ENCODE results near the gene PREX1.

Gene PREX1

DNA sequence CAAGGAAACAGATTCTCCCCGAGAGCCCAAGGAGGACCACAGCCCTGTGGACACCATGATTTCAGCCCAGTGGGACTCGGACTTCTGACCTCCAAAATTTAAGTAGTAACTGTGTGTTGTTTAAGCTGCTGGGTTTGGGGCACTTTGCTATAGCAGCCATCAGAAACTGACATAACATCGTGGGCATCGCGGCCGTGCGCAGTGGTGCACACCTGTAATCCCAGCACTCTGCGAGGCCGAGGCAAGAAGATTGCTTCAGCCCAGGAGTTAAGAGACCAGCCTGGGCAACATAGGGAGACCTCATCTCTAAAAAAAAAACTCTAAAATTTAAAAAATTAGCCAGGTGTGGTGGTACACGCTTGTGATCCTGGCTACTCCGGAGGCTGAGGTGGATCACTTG is 175.8 kb downstream of the PREX1 start:
- Histone ChIP-seq H3K4me3 (ENCODE audit: low read depth, low read length) (no peak overlapping the region), H3K36me3 (replicated peaks) (peaks cover 47% of the 10 kb centered on the region), H3K27ac (no peak overlapping the region), H3K27me3 (replicated peaks) (no peaks in the 10 kb centered on the region)
- no peak for DNase-seq
- TF ChIP-seq CTCF (IDR thresholded peaks at IDR 0.05; ENCODE audit: low read depth, low read length, missing control alignments) = no peak
- in situ Hi-C loops (cut with HindIII; ENCODE audit: low pct_ligation_motif_present, low sequenced_read_pairs) = loop anchor here (25.0 kb wide), 1 partner anchor 260 kb away; the partner anchor contains the start of gene ARFGEF2

DNA sequence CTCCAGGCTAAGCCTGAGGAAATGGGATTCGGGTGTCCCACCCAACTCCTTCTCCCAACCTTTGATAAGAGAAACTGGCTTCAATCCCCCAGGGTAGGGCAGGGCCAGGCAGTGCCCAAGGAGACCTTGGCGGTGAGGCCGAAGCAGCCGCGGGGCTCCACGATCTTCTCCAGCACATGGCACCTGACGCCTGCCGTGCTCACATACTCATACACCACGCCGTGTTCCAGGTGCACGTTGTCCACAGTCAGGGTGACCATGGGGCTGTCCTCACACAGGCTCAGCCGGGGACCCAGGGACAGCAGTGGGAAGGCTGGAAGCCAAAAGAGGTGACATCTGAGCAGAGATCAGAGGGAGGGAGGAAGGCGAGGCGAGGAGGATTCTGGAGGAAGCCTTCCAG is 176.5 kb downstream of the PREX1 start:
- TF ChIP-seq CTCF (IDR thresholded peaks at IDR 0.05; ENCODE audit: low read depth, low read length, missing control alignments) = no peak
- in situ Hi-C loops (cut with HindIII; ENCODE audit: low pct_ligation_motif_present, low sequenced_read_pairs) = loop anchor here (25.0 kb wide), 1 partner anchor 261 kb away; the partner anchor contains the start of gene ARFGEF2
- Histone ChIP-seq H3K4me3 (ENCODE audit: low read depth, low read length) (no peak overlapping the region), H3K27me3 (replicated peaks) (no peaks in the 10 kb centered on the region), H3K27ac (no peak overlapping the region), H3K36me3 (replicated peaks) (peaks cover 40% of the 10 kb centered on the region)
- no peak for DNase-seq

DNA sequence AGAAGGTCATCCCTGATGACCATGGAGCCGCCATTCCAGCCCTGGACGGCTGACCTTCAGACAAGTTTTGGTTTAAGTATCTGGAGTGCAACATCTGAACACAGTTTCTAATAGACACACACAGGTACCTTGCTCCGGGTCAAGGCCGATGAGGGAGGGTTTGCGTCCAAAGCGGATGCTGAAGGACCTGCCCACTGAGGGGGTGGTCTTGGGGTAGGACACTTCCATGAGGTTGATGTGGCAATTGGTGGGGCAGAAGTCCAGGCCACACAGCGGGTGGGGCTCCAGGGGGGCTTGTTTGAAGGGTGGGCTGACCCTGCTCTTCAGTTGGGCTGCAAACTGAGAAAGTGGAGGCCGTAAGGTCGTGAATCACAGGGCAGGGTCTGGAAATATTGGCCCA is 177.9 kb downstream of the PREX1 start:
- Histone ChIP-seq H3K27me3 (replicated peaks) (no peaks in the 10 kb centered on the region), H3K36me3 (replicated peaks) (peaks cover 38% of the 10 kb centered on the region), H3K27ac (no peak overlapping the region), H3K4me3 (ENCODE audit: low read depth, low read length) (no peak overlapping the region)
- DNase-seq = no peak
- in situ Hi-C loops (cut with HindIII; ENCODE audit: low pct_ligation_motif_present, low sequenced_read_pairs) = loop anchor here (25.0 kb wide), 1 partner anchor 262 kb away; the partner anchor contains the start of gene ARFGEF2
- TF ChIP-seq CTCF (IDR thresholded peaks at IDR 0.05; ENCODE audit: low read depth, low read length, missing control alignments) = no peak

DNA sequence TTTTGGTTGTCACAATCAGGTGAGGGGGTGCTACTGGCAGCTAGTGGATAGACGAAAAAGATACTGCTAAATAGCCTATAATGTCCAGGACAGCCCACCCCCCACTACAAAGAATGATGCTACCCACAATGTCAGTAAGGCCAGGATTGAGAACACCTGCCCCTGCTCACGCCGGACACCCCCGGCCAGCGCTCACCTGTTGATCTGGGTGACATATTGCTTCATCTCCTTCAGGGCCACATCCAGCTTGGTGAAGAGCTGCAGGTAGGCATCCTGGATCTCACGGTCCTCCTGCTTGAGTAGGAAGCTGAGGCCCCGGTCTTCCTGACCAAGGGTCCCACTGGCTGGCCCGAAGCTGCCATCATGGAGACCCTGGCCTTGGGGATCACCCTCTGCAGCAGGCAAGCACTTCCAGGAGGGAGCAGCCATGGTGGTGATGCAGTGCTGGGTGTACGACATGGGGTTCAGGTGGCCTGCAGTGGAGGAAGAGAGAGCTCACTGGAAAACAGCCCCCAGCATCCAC is 178.6 kb downstream of the PREX1 start:
- H3K27me3 ChIP-seq (replicated peaks) = no peaks in the 10 kb centered on the region
- in situ Hi-C loops (cut with HindIII; ENCODE audit: low pct_ligation_motif_present, low sequenced_read_pairs) = no loop called here
- no peak overlapping the region for H3K27ac ChIP-seq
- no peak for TF ChIP-seq CTCF (IDR thresholded peaks at IDR 0.05; ENCODE audit: low read depth, low read length, missing control alignments)
- H3K4me3 ChIP-seq (ENCODE audit: low read depth, low read length) = no peak overlapping the region
- DNase-seq = no peak
- peaks cover 34% of the 10 kb centered on the region for H3K36me3 ChIP-seq (replicated peaks)

DNA sequence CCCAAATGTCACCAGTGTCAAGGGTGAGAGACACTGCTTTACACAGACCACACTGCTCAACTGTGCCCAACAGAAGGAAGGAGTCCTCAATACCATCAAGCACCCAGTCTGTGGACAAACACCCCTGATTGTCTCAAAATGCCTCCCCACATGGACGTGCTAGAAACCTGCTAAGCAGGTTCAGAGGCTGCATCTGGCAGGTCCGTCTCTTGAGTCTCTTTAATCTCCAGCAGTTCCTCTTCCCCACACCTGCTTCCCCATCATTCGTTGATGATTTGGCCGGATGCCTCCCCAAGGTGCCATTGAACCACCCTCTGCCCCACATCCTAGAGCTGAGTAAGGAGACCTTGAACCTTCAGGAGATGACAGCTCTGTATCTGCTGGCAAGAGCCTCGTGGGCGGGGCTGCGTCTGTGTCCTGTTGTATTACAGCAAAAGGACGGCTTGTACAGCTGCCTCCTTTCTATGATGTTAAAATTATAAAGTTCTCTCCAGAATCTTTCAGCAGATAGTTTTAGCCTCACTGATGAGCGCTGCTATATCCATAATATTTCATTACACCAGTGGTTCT is 179.2 kb downstream of the PREX1 start:
- Histone ChIP-seq H3K27ac (no peak overlapping the region), H3K4me3 (ENCODE audit: low read depth, low read length) (no peak overlapping the region), H3K36me3 (replicated peaks) (peaks cover 34% of the 10 kb centered on the region), H3K27me3 (replicated peaks) (no peaks in the 10 kb centered on the region)
- in situ Hi-C loops (cut with HindIII; ENCODE audit: low pct_ligation_motif_present, low sequenced_read_pairs) = no loop called here
- no peak for TF ChIP-seq CTCF (IDR thresholded peaks at IDR 0.05; ENCODE audit: low read depth, low read length, missing control alignments)
- DNase-seq = no peak

DNA sequence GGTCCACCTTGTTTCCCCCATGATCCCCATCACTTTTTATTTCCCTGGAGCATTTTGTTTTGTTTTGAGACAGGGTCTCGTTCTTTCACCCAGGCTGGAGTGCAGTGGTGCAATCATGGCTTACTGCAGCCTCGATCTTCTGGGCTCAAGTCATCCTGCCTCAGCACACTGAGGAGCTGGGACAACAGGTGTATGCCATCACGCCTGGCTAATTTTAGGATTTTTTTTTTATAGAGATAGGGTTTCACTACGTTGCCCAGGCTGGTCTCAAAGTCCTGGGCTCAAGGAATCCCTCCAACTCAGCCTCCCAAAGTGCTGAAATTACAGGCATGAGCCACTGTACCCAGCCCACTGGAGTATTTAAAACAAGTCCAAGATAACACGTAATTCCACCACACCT is 179.9 kb downstream of the PREX1 start:
- in situ Hi-C loops (cut with HindIII; ENCODE audit: low pct_ligation_motif_present, low sequenced_read_pairs) = no loop called here
- Histone ChIP-seq H3K36me3 (replicated peaks) (peaks cover 28% of the 10 kb centered on the region), H3K27ac (no peak overlapping the region), H3K4me3 (ENCODE audit: low read depth, low read length) (no peak overlapping the region), H3K27me3 (replicated peaks) (no peaks in the 10 kb centered on the region)
- no peak for DNase-seq
- TF ChIP-seq CTCF (IDR thresholded peaks at IDR 0.05; ENCODE audit: low read depth, low read length, missing control alignments) = no peak
